ENCODE measurements around the gene MIGA2. TPM values are rescaled to one million over a fixed set of nuclear protein-coding genes. Genes with fewer than 3 reads are reported as not detected.

The MIGA2 gene
- total and polyA plus RNA-seq, 2 donors (not counting 1 experiment from before 2014, with no cell fraction given): 62.1 to 78.1 TPM

- 93% methylated on average over 18 of the region's 18 CpGs for WGBS (ENCODE audit: insufficient coverage)
Measured at GRCh38 chr9:129078691-129079503, 42.5 kb downstream of the MIGA2 start.

More at GRCh38 chr9:129078691-129079503, 42.5 kb downstream of the MIGA2 start:
- Histone ChIP-seq H4K20me1 (ENCODE audit: control insufficient read depth, insufficient read depth, low read length, poor library complexity, severe bottlenecking) (peaks cover 7% of the 10 kb centered on the region), H3K36me3 (replicated peaks in 1 of 2; ENCODE audit: control extremely low read depth in 1 of 2, control insufficient read depth in 1 of 2, extremely low read depth in 1 of 2, insufficient read depth in 2 of 2, low read length in 1 of 2) (peaks cover 0 to 3% of the 10 kb centered on the region in 2 experiments), H3K4me2 (replicated peaks; ENCODE audit: low read depth, low read length, poor library complexity, severe bottlenecking) (no peak overlapping the region), H3K27ac (ENCODE audit: low read length in 2 of 2) (no peak overlapping the region), H2AFZ (ENCODE audit: insufficient read depth, low read depth, low read length, poor library complexity, severe bottlenecking) (no peak overlapping the region), H3K9ac (ENCODE audit: low read length) (no peak overlapping the region), H3K79me2 (ENCODE audit: control insufficient read depth, insufficient read depth, low read length) (peaks cover 29% of the 10 kb centered on the region), H3K9me3 (ENCODE audit: control extremely low read depth in 1 of 3, control insufficient read depth in 2 of 3, insufficient read depth in 1 of 3, low read length in 2 of 3) (no peaks in the 10 kb centered on the region), H3K27me3 (replicated peaks in 1 of 4; ENCODE audit: control extremely low read depth in 1 of 4, control insufficient read depth in 3 of 4, insufficient read depth in 4 of 4, low read length in 3 of 4) (no peaks in the 10 kb centered on the region), H3K4me1 (ENCODE audit: control insufficient read depth in 2 of 2, insufficient read depth in 2 of 2, low read length in 2 of 2) (peaks cover 16 to 20% of the 10 kb centered on the region in 2 donors), H3K4me3 (ENCODE audit: control extremely low read depth in 1 of 5, extremely low read depth in 1 of 5, insufficient read depth in 1 of 5, low read depth in 2 of 5, low read length in 4 of 5) (no peak overlapping the region)
- TF ChIP-seq EZH2 (IDR thresholded peaks at IDR 0.05; ENCODE audit: borderline replicate concordance, insufficient read depth, low read depth, low read length, poor library complexity, severe bottlenecking) (no peak), CTCF (IDR thresholded peaks at IDR 0.05) (no peak)
- H3K4me1 Mint-ChIP-seq: peaks cover 23% of the 10 kb centered on the region
- ATAC-seq (ENCODE audit: low read depth) (no peak), DNase-seq (no peak)
- intact Hi-C loops (cut with micrococcal nuclease): no loop called here
- H3K27ac Mint-ChIP-seq: no peak overlapping the region
- ChIA-PET CTCF (interaction anchor here (1.1 kb wide), 1 partner anchor 43 kb away, joined by 4 read pairs; the partner anchor contains the start of gene MIGA2), POLR2A (interaction anchor here (0.5 kb wide), 1 partner anchor 547 kb away, joined by 3 read pairs; the partner anchor contains the start of gene NTMT1)
- no peaks in the 10 kb centered on the region for H3K27me3 Mint-ChIP-seq
- peak overlapping the region; percentile 91 for H3K4me3 Mint-ChIP-seq
- H3K9me3 Mint-ChIP-seq (ENCODE audit: insufficient read depth): no peaks in the 10 kb centered on the region

All from B cell (primary cell).